ENCODE data around the gene RSPO1.

DNA sequence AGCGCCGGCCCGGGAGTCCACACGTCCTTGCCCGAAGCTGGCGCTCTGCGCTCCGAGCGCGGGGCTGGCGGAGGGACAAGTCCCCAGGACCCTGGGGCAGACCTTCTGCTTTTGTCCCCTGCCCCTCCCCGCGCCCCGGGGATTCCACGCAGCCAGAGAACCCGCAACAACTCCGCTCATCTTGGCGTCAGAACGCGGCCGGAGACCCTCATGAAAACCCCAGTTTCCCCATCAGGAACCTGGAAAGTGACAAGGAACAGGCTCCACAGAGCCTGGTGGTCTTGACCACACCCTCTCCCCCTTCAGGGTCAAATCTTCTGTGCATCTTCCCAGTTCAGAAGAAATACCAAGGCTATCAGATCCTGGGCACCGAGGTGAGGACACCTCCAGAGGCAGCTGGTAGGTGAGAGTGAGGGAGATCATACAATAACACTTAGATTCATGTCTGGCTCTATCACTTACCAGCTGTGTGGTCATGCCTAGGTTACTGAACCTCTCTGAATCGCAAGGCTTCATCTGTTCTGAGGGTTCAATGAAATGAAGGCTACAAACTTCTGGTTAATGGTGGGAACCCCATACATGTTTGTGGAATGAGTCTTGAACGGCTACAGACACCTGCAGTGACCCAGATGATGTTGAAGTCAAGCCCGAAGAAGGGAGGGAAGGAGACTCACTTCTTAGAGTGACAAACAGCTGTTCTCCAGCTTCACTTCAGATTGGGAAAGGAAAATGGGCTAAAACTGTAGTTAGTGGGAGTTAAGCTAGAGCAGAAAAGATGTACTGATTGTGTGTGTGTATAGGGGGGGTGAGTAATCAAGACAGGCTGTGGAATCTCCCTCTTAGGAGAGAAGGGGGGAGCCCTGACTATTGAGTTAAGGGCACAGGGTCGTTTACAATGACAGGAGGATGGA, 555 bp upstream of the RSPO1 start:
- TF ChIP-seq, protein P1, sequence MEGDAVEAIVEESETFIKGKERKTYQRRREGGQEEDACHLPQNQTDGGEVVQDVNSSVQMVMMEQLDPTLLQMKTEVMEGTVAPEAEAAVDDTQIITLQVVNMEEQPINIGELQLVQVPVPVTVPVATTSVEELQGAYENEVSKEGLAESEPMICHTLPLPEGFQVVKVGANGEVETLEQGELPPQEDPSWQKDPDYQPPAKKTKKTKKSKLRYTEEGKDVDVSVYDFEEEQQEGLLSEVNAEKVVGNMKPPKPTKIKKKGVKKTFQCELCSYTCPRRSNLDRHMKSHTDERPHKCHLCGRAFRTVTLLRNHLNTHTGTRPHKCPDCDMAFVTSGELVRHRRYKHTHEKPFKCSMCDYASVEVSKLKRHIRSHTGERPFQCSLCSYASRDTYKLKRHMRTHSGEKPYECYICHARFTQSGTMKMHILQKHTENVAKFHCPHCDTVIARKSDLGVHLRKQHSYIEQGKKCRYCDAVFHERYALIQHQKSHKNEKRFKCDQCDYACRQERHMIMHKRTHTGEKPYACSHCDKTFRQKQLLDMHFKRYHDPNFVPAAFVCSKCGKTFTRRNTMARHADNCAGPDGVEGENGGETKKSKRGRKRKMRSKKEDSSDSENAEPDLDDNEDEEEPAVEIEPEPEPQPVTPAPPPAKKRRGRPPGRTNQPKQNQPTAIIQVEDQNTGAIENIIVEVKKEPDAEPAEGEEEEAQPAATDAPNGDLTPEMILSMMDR (optimal IDR thresholded peaks at IDR 0.05 in 1 of 3, IDR thresholded peaks at IDR 0.05 in 1 of 3, conservative IDR thresholded peaks at IDR 0.05 in 1 of 3; ENCODE audit: extremely low read depth in 1 of 3, insufficient read depth in 2 of 3, low read length in 3 of 3) = no peak
- peak; percentile 25 for TF ChIP-seq EZH2 (IDR thresholded peaks at IDR 0.05; ENCODE audit: low read length)

Data from keratinocyte (primary cell).